WTC11 (cell line): ENCODE data around the gene S1PR1. TPM values are rescaled to one million over a fixed set of nuclear protein-coding genes. Genes with fewer than 3 reads are reported as not detected.

Source experiments
- ATAC-seq: fragments of 200-7000 bp; cut with Tn5 transposase; 2 replicates; pipeline ENCODE4 v1.10.0; 2021; ENCODE audit warnings: mild to moderate bottlenecking, moderate library complexity
- CTCF ChIA-PET: fragments of 300-600 bp; sonication (Branson Sonifier 250); formaldehyde crosslinking; loops from one replicate; lab custom pipeline; 2021; ENCODE audit warnings: antibody characterized with exemption; lab: Charles Lee
- POLR2A ChIA-PET: fragments of 350-600 bp; sonication (Branson Sonifier 250); formaldehyde crosslinking; loops from one replicate; lab custom pipeline; 2021; ENCODE audit warnings: antibody characterized with exemption; lab: Charles Lee
- DNase-seq: peaks from one replicate; pipeline ENCODE4 v3.0.0; 2021; ENCODE audit warnings: low spot score
- H3K27ac Mint-ChIP-seq: 2 replicates; pipeline ENCODE4 v1.8.0; 2021; ENCODE audit warnings: mixed read lengths
- H3K27me3 Mint-ChIP-seq: 2 replicates; pipeline ENCODE4 v1.8.0; 2021; ENCODE audit warnings: low read depth, mild to moderate bottlenecking, moderate library complexity, mixed read lengths
- H3K36me3 Mint-ChIP-seq: 2 replicates; pipeline ENCODE4 v1.8.0; 2021; ENCODE audit warnings: mixed read lengths
- H3K4me1 Mint-ChIP-seq: 2 replicates; pipeline ENCODE4 v1.8.0; 2022; ENCODE audit warnings: mixed read lengths
- H3K4me3 Mint-ChIP-seq: 2 replicates; pipeline ENCODE4 v1.8.0; 2021; ENCODE audit warnings: mild to moderate bottlenecking, moderate library complexity, mixed read lengths
- H3K9me3 Mint-ChIP-seq: 2 replicates; pipeline ENCODE4 v1.8.0; 2021; ENCODE audit warnings: mixed read lengths
- ATF1 ChIP-seq: sonication (generic); formaldehyde crosslinking; IDR thresholded peaks from 2 replicates; pipeline ENCODE4 v1.8.1; 2023; ENCODE audit warnings: mild to moderate bottlenecking, moderate library complexity, missing genetic modification reagents
- ELF4 ChIP-seq: sonication (generic); formaldehyde crosslinking; IDR thresholded peaks from 2 replicates; pipeline ENCODE4 v1.8.1; 2022; ENCODE audit warnings: low read depth, mild to moderate bottlenecking, moderate library complexity, missing genetic modification reagents
- KAT7 ChIP-seq: sonication (generic); formaldehyde crosslinking; IDR thresholded peaks from 2 replicates; pipeline ENCODE4 v1.8.1; 2023; ENCODE audit warnings: missing genetic modification reagents, mild to moderate bottlenecking, borderline replicate concordance
- NFATC4 ChIP-seq: fragments of 250-450 bp; sonication (Bioruptor Pico); IDR thresholded peaks from 2 replicates; pipeline ENCODE4 v1.9.0; 2021; ENCODE audit warnings: mild to moderate bottlenecking
- NR1H2 ChIP-seq: sonication (generic); formaldehyde crosslinking; IDR thresholded peaks from 2 replicates; pipeline ENCODE4 v1.9.0; 2021; ENCODE audit warnings: mild to moderate bottlenecking, moderate library complexity, missing genetic modification reagents
- NR3C1 ChIP-seq: sonication (generic); formaldehyde crosslinking; conservative IDR thresholded peaks from 2 replicates; pipeline ENCODE4 v1.8.1; 2023; ENCODE audit warnings: low read depth, mild to moderate bottlenecking, missing genetic modification reagents
- RELA ChIP-seq: sonication (generic); formaldehyde crosslinking; IDR thresholded peaks from 2 replicates; pipeline ENCODE4 v1.8.1; 2022; ENCODE audit warnings: missing genetic modification reagents, mild to moderate bottlenecking, borderline replicate concordance
- RORB ChIP-seq: fragments of 250-450 bp; sonication (Bioruptor Pico); IDR thresholded peaks from 2 replicates; pipeline ENCODE4 v1.9.0; 2021; ENCODE audit warnings: mild to moderate bottlenecking
- ZNF263 ChIP-seq: sonication (generic); formaldehyde crosslinking; IDR thresholded peaks from 2 replicates; pipeline ENCODE4 v1.8.1; 2022; ENCODE audit warnings: low read depth, mild to moderate bottlenecking, moderate library complexity, missing genetic modification reagents
- ZNF671 ChIP-seq: fragments of 250-450 bp; sonication (Bioruptor Pico); IDR thresholded peaks from 2 replicates; pipeline ENCODE4 v1.8.0; 2021; ENCODE audit warnings: mild to moderate bottlenecking
- total RNA-seq: library from RNA; stranded (reverse); gene quantifications from 3 replicates; pipeline ENCODE4 v1.2.3, GENCODE V29; 2021
- TF ChIP-seq, protein P1 (sequence below): sonication (generic); formaldehyde crosslinking; IDR thresholded peaks from 2 replicates; pipeline ENCODE4 v1.8.0; 2022; ENCODE audit warnings: missing genetic modification reagents
- TF ChIP-seq, protein P2 (sequence below): fragments of 250-450 bp; sonication (Bioruptor Pico); IDR thresholded peaks from 2 replicates; pipeline ENCODE4 v1.9.0; 2021; ENCODE audit warnings: moderate library complexity, mild to moderate bottlenecking, inconsistent platforms, borderline replicate concordance
- TF ChIP-seq, protein P3 (sequence below): sonication (generic); formaldehyde crosslinking; IDR thresholded peaks from 2 replicates; pipeline ENCODE4 v1.8.1; 2023; ENCODE audit warnings: mild to moderate bottlenecking, missing genetic modification reagents, borderline replicate concordance
- TF ChIP-seq, protein P4 (sequence below): sonication (generic); formaldehyde crosslinking; IDR thresholded peaks from 2 replicates; pipeline ENCODE4 v1.8.1; 2022; ENCODE audit warnings: low read depth, missing genetic modification reagents, borderline replicate concordance
- TF ChIP-seq, protein P5 (sequence below): sonication (generic); formaldehyde crosslinking; IDR thresholded peaks from 2 replicates; pipeline ENCODE4 v1.8.1; 2022; ENCODE audit warnings: missing genetic modification reagents, borderline replicate concordance

S1PR1 gene
- total RNA-seq, 1 experiment from 2014 or later: 3.2 TPM

DNA sequence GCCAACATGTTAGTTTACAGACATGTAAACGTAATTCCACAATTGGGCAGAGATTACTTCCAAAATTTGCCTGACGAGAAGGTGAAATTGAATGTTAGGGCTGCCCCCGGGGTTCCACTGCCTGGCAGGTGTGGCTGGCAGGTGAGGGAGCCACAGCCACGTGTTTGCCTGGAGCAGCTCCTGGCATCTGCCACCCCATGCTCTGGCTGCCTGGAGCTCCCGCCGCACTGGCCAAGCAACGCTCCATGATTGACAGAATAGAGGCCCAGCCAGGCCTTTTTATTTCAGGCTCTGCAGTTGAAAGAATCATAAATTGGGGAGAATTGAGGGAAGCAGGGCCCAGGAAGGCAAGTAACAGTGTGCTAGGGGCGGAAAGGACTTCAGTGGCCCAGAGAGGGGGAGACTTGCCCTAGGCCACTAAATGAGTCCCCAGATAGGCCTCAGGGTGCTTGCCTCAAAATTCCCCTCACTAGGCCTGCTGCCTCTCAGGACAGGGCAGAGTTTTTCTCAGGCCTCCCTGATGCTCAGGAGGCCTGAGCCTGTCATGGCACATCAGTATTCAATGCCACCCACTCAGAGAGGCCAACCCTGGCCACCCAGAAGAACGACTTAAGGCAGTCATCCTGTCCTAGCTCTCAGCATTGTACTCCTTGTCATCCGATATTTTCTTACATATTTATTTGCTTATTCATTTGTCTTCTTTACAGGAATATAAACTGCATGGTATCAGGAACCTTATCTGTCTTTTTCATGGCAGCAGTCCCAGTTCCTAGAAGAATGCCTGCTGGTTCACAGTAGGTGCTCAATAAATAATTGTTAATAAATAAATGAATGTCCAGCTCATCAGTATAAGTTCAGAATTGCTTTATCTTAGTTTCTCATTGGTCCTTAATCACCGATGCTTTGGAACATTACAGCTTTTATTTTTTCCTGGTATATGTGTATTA, 16.6 kb upstream of the S1PR1 start:
- POLR2A ChIA-PET: no interaction called here
- no peaks in the 10 kb centered on the region for H3K9me3 Mint-ChIP-seq
- H3K4me3 Mint-ChIP-seq: no peak overlapping the region
- TF ChIP-seq, protein P1, sequence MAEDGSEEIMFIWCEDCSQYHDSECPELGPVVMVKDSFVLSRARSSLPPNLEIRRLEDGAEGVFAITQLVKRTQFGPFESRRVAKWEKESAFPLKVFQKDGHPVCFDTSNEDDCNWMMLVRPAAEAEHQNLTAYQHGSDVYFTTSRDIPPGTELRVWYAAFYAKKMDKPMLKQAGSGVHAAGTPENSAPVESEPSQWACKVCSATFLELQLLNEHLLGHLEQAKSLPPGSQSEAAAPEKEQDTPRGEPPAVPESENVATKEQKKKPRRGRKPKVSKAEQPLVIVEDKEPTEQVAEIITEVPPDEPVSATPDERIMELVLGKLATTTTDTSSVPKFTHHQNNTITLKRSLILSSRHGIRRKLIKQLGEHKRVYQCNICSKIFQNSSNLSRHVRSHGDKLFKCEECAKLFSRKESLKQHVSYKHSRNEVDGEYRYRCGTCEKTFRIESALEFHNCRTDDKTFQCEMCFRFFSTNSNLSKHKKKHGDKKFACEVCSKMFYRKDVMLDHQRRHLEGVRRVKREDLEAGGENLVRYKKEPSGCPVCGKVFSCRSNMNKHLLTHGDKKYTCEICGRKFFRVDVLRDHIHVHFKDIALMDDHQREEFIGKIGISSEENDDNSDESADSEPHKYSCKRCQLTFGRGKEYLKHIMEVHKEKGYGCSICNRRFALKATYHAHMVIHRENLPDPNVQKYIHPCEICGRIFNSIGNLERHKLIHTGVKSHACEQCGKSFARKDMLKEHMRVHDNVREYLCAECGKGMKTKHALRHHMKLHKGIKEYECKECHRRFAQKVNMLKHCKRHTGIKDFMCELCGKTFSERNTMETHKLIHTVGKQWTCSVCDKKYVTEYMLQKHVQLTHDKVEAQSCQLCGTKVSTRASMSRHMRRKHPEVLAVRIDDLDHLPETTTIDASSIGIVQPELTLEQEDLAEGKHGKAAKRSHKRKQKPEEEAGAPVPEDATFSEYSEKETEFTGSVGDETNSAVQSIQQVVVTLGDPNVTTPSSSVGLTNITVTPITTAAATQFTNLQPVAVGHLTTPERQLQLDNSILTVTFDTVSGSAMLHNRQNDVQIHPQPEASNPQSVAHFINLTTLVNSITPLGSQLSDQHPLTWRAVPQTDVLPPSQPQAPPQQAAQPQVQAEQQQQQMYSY (CRISPR knock-in tag): no peak
- TF ChIP-seq RORB (CRISPR knock-in tag) (no peak), NR3C1 (CRISPR knock-in tag) (no peak), NFATC4 (CRISPR knock-in tag) (no peak), ATF1 (CRISPR knock-in tag) (no peak), ZNF671 (CRISPR knock-in tag) (no peak), KAT7 (no peak), ELF4 (no peak), NR1H2 (CRISPR knock-in tag) (no peak), RELA (CRISPR knock-in tag) (no peak), ZNF263 (CRISPR knock-in tag) (no peak)
- TF ChIP-seq, protein P2, sequence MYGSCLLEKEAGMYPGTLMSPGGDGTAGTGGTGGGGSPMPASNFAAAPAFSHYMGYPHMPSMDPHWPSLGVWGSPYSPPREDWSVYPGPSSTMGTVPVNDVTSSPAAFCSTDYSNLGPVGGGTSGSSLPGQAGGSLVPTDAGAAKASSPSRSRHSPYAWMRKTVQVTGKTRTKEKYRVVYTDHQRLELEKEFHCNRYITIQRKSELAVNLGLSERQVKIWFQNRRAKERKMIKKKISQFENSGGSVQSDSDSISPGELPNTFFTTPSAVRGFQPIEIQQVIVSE (CRISPR knock-in tag): no peak
- TF ChIP-seq, protein P3, sequence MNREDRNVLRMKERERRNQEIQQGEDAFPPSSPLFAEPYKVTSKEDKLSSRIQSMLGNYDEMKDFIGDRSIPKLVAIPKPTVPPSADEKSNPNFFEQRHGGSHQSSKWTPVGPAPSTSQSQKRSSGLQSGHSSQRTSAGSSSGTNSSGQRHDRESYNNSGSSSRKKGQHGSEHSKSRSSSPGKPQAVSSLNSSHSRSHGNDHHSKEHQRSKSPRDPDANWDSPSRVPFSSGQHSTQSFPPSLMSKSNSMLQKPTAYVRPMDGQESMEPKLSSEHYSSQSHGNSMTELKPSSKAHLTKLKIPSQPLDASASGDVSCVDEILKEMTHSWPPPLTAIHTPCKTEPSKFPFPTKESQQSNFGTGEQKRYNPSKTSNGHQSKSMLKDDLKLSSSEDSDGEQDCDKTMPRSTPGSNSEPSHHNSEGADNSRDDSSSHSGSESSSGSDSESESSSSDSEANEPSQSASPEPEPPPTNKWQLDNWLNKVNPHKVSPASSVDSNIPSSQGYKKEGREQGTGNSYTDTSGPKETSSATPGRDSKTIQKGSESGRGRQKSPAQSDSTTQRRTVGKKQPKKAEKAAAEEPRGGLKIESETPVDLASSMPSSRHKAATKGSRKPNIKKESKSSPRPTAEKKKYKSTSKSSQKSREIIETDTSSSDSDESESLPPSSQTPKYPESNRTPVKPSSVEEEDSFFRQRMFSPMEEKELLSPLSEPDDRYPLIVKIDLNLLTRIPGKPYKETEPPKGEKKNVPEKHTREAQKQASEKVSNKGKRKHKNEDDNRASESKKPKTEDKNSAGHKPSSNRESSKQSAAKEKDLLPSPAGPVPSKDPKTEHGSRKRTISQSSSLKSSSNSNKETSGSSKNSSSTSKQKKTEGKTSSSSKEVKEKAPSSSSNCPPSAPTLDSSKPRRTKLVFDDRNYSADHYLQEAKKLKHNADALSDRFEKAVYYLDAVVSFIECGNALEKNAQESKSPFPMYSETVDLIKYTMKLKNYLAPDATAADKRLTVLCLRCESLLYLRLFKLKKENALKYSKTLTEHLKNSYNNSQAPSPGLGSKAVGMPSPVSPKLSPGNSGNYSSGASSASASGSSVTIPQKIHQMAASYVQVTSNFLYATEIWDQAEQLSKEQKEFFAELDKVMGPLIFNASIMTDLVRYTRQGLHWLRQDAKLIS (CRISPR knock-in tag): no peak
- TF ChIP-seq, protein P4, sequence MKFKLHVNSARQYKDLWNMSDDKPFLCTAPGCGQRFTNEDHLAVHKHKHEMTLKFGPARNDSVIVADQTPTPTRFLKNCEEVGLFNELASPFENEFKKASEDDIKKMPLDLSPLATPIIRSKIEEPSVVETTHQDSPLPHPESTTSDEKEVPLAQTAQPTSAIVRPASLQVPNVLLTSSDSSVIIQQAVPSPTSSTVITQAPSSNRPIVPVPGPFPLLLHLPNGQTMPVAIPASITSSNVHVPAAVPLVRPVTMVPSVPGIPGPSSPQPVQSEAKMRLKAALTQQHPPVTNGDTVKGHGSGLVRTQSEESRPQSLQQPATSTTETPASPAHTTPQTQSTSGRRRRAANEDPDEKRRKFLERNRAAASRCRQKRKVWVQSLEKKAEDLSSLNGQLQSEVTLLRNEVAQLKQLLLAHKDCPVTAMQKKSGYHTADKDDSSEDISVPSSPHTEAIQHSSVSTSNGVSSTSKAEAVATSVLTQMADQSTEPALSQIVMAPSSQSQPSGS: no peak
- TF ChIP-seq, protein P5, sequence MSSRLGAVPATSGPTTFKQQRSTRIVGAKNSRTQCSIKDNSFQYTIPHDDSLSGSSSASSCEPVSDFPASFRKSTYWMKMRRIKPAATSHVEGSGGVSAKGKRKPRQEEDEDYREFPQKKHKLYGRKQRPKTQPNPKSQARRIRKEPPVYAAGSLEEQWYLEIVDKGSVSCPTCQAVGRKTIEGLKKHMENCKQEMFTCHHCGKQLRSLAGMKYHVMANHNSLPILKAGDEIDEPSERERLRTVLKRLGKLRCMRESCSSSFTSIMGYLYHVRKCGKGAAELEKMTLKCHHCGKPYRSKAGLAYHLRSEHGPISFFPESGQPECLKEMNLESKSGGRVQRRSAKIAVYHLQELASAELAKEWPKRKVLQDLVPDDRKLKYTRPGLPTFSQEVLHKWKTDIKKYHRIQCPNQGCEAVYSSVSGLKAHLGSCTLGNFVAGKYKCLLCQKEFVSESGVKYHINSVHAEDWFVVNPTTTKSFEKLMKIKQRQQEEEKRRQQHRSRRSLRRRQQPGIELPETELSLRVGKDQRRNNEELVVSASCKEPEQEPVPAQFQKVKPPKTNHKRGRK: no peak
- TF ChIP-seq, all 79 proteins: peak for 0
- CTCF ChIA-PET: interaction anchor here (0.6 to 1.5 kb wide), 2 partner anchors 13 to 89 kb away, joined by 4 read pairs; no protein-coding TSS in a partner anchor
- no peaks in the 10 kb centered on the region for H3K36me3 Mint-ChIP-seq
- no peak overlapping the region for H3K27ac Mint-ChIP-seq
- DNase-seq: no peak
- H3K4me1 Mint-ChIP-seq: peaks cover 20% of the 10 kb centered on the region
- 0 out of 2 replicates have a peak, but pooled peaks have one; percentile 28 for ATAC-seq
- no peaks in the 10 kb centered on the region for H3K27me3 Mint-ChIP-seq
